Measurements from ENCODE around the gene HMX1.

- TF ChIP-seq MTA2 (IDR thresholded peaks at IDR 0.05; ENCODE audit: low read depth) (no peak), CHD4 (IDR thresholded peaks at IDR 0.05) (no peak), CTCF (IDR thresholded peaks at IDR 0.05 in 2 of 3, conservative IDR thresholded peaks at IDR 0.05 in 1 of 3; ENCODE audit: control insufficient read depth in 2 of 3, extremely low read depth in 1 of 3, insufficient read depth in 1 of 3, low read depth in 3 of 3, low read length in 3 of 3) (no peak), POLR2A (IDR thresholded peaks at IDR 0.05; ENCODE audit: low read depth, low read length) (no peak), SIN3A (IDR thresholded peaks at IDR 0.05; ENCODE audit: low read depth, low read length) (no peak), YY1 (IDR thresholded peaks at IDR 0.05; ENCODE audit: low read depth, low read length) (no peak), ZNF592 (IDR thresholded peaks at IDR 0.05) (no peak), ETV6 (conservative IDR thresholded peaks at IDR 0.05 in 1 of 2, IDR thresholded peaks at IDR 0.05 in 1 of 2; ENCODE audit: borderline replicate concordance in 1 of 2, low read depth in 1 of 2) (no peak)
These were observed 7.9 kb upstream of the HMX1 start for GRCh38 chr4:8879574-8879973.
